ENCODE data around the gene B3GALT2. TPM values are rescaled to one million over a fixed set of nuclear protein-coding genes. Genes with fewer than 3 reads are reported as not detected.

The B3GALT2 gene
- total RNA-seq, 3 donors from 2014 or later (not counting 1 experiment from before 2014, with no cell fraction given): not detected

DNA sequence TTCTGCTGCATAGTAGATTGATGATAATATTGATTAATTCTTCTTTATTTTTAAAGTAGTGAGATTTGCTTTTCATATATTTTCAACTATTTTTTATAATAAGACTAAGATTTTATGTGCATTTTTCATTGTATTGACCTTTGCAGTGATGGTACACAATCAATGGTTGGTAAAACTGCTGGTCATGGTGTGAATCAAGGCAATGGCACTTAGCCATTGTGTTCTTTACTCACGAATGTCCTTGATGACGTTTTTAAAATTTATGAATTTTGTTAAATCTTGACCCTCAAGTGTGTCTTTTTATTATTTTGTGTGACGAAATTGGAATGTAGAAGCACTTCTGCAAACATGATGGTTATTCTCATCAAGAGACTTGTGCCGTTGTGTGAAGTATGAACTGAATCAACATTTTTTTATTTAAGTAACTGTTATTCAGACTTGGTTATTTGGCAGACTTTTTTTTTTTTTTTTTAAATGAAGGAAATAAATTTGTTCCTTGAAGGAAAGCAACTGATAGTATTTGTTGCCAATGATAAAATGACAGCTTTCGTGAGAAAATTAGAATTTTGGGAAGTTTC, 42.0 kb downstream of the B3GALT2 start:
- Histone ChIP-seq H3K4me1 (ENCODE audit: control insufficient read depth, insufficient read depth, low read length) (no peaks in the 10 kb centered on the region), H3K27me3 (ENCODE audit: control insufficient read depth, insufficient read depth, low read length) (no peaks in the 10 kb centered on the region), H3K27ac (ENCODE audit: low read length) (no peak overlapping the region), H3K36me3 (ENCODE audit: control insufficient read depth, insufficient read depth, low read length) (peaks cover 70% of the 10 kb centered on the region), H3K9me3 (ENCODE audit: control insufficient read depth, insufficient read depth, low read length) (no peaks in the 10 kb centered on the region), H3K4me3 (ENCODE audit: low read length) (no peak overlapping the region)
- TF ChIP-seq, protein P1, sequence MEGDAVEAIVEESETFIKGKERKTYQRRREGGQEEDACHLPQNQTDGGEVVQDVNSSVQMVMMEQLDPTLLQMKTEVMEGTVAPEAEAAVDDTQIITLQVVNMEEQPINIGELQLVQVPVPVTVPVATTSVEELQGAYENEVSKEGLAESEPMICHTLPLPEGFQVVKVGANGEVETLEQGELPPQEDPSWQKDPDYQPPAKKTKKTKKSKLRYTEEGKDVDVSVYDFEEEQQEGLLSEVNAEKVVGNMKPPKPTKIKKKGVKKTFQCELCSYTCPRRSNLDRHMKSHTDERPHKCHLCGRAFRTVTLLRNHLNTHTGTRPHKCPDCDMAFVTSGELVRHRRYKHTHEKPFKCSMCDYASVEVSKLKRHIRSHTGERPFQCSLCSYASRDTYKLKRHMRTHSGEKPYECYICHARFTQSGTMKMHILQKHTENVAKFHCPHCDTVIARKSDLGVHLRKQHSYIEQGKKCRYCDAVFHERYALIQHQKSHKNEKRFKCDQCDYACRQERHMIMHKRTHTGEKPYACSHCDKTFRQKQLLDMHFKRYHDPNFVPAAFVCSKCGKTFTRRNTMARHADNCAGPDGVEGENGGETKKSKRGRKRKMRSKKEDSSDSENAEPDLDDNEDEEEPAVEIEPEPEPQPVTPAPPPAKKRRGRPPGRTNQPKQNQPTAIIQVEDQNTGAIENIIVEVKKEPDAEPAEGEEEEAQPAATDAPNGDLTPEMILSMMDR (IDR thresholded peaks at IDR 0.05): no peak
- Mint-ChIP-seq H3K27ac (no peak overlapping the region), H3K27me3 (ENCODE audit: low read depth in 2 of 2) (no peaks in the 10 kb centered on the region), H3K4me1 (peaks cover 0 to 11% of the 10 kb centered on the region in 2 donors), H3K9me3 (no peaks in the 10 kb centered on the region), H3K4me3 (no peak overlapping the region), H3K36me3 (peaks cover 9% of the 10 kb centered on the region)
- 92% methylated on average over 4 of the region's 5 CpGs for WGBS (ENCODE audit: insufficient coverage)
- DNase-seq (no peak), ATAC-seq (no peak)
- intact Hi-C loops (cut with micrococcal nuclease): no loop called here

DNA sequence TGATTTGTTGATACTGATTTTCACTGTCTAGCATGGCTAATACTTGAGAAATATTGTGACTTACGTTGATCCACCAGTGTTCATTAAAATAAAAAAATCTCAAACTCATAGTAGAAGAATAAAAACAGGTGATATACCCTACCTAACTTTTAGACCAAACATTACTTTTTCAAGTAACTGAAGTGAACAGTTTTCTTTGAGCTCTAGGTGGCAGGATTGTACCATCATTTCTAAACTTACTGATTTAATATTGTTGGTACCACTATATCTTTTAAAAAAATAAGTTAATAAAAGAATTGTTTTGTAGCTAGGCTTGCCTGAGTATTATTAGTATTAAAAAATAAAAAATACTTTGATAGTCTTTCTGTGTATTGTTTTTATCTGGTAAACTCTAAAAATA, 43.1 kb downstream of the B3GALT2 start:
- no peak overlapping the region for H3K4me3 Mint-ChIP-seq
- no peak overlapping the region for H3K4me3 ChIP-seq (ENCODE audit: low read length)
- peaks cover 0 to 11% of the 10 kb centered on the region in 2 donors for H3K4me1 Mint-ChIP-seq
- intact Hi-C loops (cut with micrococcal nuclease): no loop called here
- no peak overlapping the region for H3K27ac Mint-ChIP-seq
- TF ChIP-seq, protein P1 (IDR thresholded peaks at IDR 0.05): peak; percentile 14
- no peaks in the 10 kb centered on the region for H3K9me3 ChIP-seq (ENCODE audit: control insufficient read depth, insufficient read depth, low read length)
- peaks cover 67% of the 10 kb centered on the region for H3K36me3 ChIP-seq (ENCODE audit: control insufficient read depth, insufficient read depth, low read length)
- H3K27me3 ChIP-seq (ENCODE audit: control insufficient read depth, insufficient read depth, low read length): no peaks in the 10 kb centered on the region
- H3K27ac ChIP-seq (ENCODE audit: low read length): no peak overlapping the region
- no peaks in the 10 kb centered on the region for H3K27me3 Mint-ChIP-seq (ENCODE audit: low read depth in 2 of 2)
- H3K9me3 Mint-ChIP-seq: no peaks in the 10 kb centered on the region
- no peaks in the 10 kb centered on the region for H3K4me1 ChIP-seq (ENCODE audit: control insufficient read depth, insufficient read depth, low read length)
- DNase-seq (peak in 1 of 2 donors; percentile 43), ATAC-seq (no peak)
- peaks cover 13% of the 10 kb centered on the region for H3K36me3 Mint-ChIP-seq
- no CpG with 5 or more reads among the region's 1 CpG for WGBS (ENCODE audit: insufficient coverage)

DNA sequence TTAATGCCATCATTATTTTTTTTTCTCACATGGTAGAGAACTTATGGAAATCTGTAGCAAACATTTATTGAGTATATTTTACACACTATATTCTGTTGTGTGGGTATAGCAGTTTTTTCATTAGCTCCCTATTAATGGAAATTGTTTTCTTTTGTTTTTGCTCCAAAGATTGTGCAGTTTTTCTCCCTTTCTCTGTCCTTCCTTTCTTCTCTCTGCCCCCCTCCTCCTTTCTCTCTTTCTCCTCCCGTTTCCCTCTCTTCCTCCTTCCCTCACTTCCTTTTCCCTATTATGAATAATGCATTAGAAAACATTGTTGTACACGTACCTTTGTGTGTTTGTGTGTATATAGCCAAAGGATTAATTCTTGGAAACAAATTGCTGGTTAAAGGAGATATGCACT, 44.0 kb downstream of the B3GALT2 start:
- H3K27me3 Mint-ChIP-seq (ENCODE audit: low read depth in 2 of 2): no peaks in the 10 kb centered on the region
- H3K36me3 Mint-ChIP-seq: peaks cover 13% of the 10 kb centered on the region
- ATAC-seq: no peak
- Histone ChIP-seq H3K27ac (ENCODE audit: low read length) (no peak overlapping the region), H3K27me3 (ENCODE audit: control insufficient read depth, insufficient read depth, low read length) (no peaks in the 10 kb centered on the region), H3K36me3 (ENCODE audit: control insufficient read depth, insufficient read depth, low read length) (peaks cover 66% of the 10 kb centered on the region), H3K4me3 (ENCODE audit: low read length) (no peak overlapping the region), H3K9me3 (ENCODE audit: control insufficient read depth, insufficient read depth, low read length) (no peaks in the 10 kb centered on the region), H3K4me1 (ENCODE audit: control insufficient read depth, insufficient read depth, low read length) (no peaks in the 10 kb centered on the region)
- no peaks in the 10 kb centered on the region for H3K9me3 Mint-ChIP-seq
- peaks cover 5 to 11% of the 10 kb centered on the region in 2 donors for H3K4me1 Mint-ChIP-seq
- H3K4me3 Mint-ChIP-seq: no peak overlapping the region
- TF ChIP-seq, protein P1 (IDR thresholded peaks at IDR 0.05): no peak
- DNase-seq: no peak
- intact Hi-C loops (cut with micrococcal nuclease): no loop called here
- WGBS (ENCODE audit: insufficient coverage): 100% methylated on average over 1 of the region's 2 CpGs
- H3K27ac Mint-ChIP-seq: no peak overlapping the region

DNA sequence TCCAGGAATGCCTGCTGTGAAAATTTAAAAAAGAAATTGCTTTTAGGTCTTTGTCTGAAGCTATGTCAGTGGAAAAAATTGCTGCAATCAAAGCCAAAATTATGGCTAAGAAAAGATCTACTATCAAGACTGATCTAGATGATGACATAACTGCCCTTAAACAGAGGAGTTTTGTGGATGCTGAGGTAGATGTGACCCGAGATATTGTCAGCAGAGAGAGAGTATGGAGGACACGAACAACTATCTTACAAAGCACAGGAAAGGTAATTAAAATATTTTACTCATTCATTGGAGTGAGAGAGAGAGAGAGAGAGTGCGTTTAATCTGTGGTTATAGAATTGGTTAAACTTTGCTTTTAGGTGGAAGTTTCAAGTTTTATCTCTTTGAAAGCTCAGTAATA, 44.6 kb downstream of the B3GALT2 start:
- Mint-ChIP-seq H3K4me1 (peaks cover 7 to 11% of the 10 kb centered on the region in 2 donors), H3K4me3 (no peak overlapping the region), H3K36me3 (peaks cover 13% of the 10 kb centered on the region), H3K9me3 (no peaks in the 10 kb centered on the region), H3K27ac (no peak overlapping the region), H3K27me3 (ENCODE audit: low read depth in 2 of 2) (no peaks in the 10 kb centered on the region)
- Histone ChIP-seq H3K4me3 (ENCODE audit: low read length) (no peak overlapping the region), H3K27me3 (ENCODE audit: control insufficient read depth, insufficient read depth, low read length) (no peaks in the 10 kb centered on the region), H3K36me3 (ENCODE audit: control insufficient read depth, insufficient read depth, low read length) (peaks cover 66% of the 10 kb centered on the region), H3K4me1 (ENCODE audit: control insufficient read depth, insufficient read depth, low read length) (no peaks in the 10 kb centered on the region), H3K27ac (ENCODE audit: low read length) (no peak overlapping the region), H3K9me3 (ENCODE audit: control insufficient read depth, insufficient read depth, low read length) (no peaks in the 10 kb centered on the region)
- WGBS (ENCODE audit: insufficient coverage): 58% methylated on average over 2 of the region's 3 CpGs
- TF ChIP-seq, protein P1 (IDR thresholded peaks at IDR 0.05): no peak
- intact Hi-C loops (cut with micrococcal nuclease): no loop called here
- DNase-seq: peak in 1 of 2 donors; percentile 25
- no peak for ATAC-seq

Data from natural killer cell (primary cell).